Neural progenitor cell (in vitro differentiated cells): Measurements from ENCODE around the gene C2CD4C. TPM values are rescaled to one million over a fixed set of nuclear protein-coding genes. Genes with fewer than 3 reads are reported as not detected.

Experiments used
- DNase-seq: peaks from one replicate; pipeline ENCODE4 v3.0.0-alpha.2; 2016; ENCODE audit warnings: low spot score
- H2AFZ ChIP-seq: fragments of 200-600 bp; sonication (generic); replicated peaks from 2 replicates; pipeline ENCODE4 v1.6.1; 2016; ENCODE audit warnings: antibody characterized with exemption
- H3F3A ChIP-seq: fragments of 200-600 bp; sonication (generic); 2 replicates; pipeline ENCODE4 v1.6.1; 2016; ENCODE audit warnings: antibody characterized with exemption, low read depth
- H3K27ac ChIP-seq: fragments of 200-600 bp; sonication (generic); 2 replicates; pipeline ENCODE4 v1.5.1; 2016; ENCODE audit warnings: mild to moderate bottlenecking
- H3K27me3 ChIP-seq: fragments of 200-600 bp; sonication (generic); 2 replicates; pipeline ENCODE4 v1.6.1; 2016; ENCODE audit warnings: mild to moderate bottlenecking, moderate library complexity
- H3K36me3 ChIP-seq: fragments of 200-600 bp; sonication (generic); 2 replicates; pipeline ENCODE4 v1.5.1; 2016
- H3K4me1 ChIP-seq: fragments of 200-600 bp; sonication (generic); 2 replicates; pipeline ENCODE4 v1.6.1; 2016; ENCODE audit warnings: mixed run types
- H3K4me2 ChIP-seq: fragments of 200-600 bp; sonication (generic); 2 replicates; pipeline ENCODE4 v1.6.1; 2016
- H3K4me3 ChIP-seq: fragments of 200-600 bp; sonication (generic); 2 replicates; pipeline ENCODE4 v1.5.1; 2016
- H3K79me2 ChIP-seq: fragments of 200-600 bp; sonication (generic); 2 replicates; pipeline ENCODE4 v1.6.1; 2016; ENCODE audit warnings: low read depth
- H3K9ac ChIP-seq: fragments of 200-600 bp; sonication (generic); 2 replicates; pipeline ENCODE4 v1.6.1; 2016
- H3K9me3 ChIP-seq: fragments of 200-600 bp; sonication (generic); 2 replicates; pipeline ENCODE4 v1.5.1; 2016; ENCODE audit warnings: low read depth
- H4K20me1 ChIP-seq: fragments of 200-600 bp; sonication (generic); 2 replicates; pipeline ENCODE4 v1.6.1; 2016; ENCODE audit warnings: low read depth
- H3K27ac Mint-ChIP-seq: 3 replicates; pipeline ENCODE4 v1.8.0; 2021; ENCODE audit warnings: mixed read lengths
- H3K27me3 Mint-ChIP-seq: 2 replicates; pipeline ENCODE4 v1.8.0; 2022; ENCODE audit warnings: low read depth, mild to moderate bottlenecking, inconsistent platforms, moderate library complexity, mixed read lengths; ENCODE audit not compliant: insufficient read depth
- H3K36me3 Mint-ChIP-seq: 3 replicates; pipeline ENCODE4 v1.8.0; 2021; ENCODE audit warnings: mixed read lengths
- H3K4me1 Mint-ChIP-seq: 3 replicates; pipeline ENCODE4 v1.8.0; 2021; ENCODE audit warnings: mixed read lengths
- H3K4me3 Mint-ChIP-seq: 3 replicates; pipeline ENCODE4 v1.8.0; 2021; ENCODE audit warnings: mild to moderate bottlenecking, moderate library complexity, mixed read lengths
- H3K9me3 Mint-ChIP-seq: 3 replicates; pipeline ENCODE4 v1.8.0; 2020; ENCODE audit warnings: mixed read lengths
- EZH2 ChIP-seq: fragments of 200-600 bp; sonication (generic); IDR thresholded peaks from 2 replicates; pipeline ENCODE4 v1.6.1; 2017; ENCODE audit warnings: antibody characterized with exemption, mild to moderate bottlenecking, moderate library complexity
- EZH2phosphoT487 ChIP-seq: fragments of 200-600 bp; sonication (generic); IDR thresholded peaks from 2 replicates; pipeline ENCODE4 v1.6.1; 2017; ENCODE audit warnings: antibody characterized with exemption
- total RNA-seq: library from RNA; depleted of rRNA; stranded (reverse); fragments of >200 nt; gene quantifications from 2 replicates; pipeline ENCODE4 v1.2.3, GENCODE V29; 2015; ENCODE audit warnings: low replicate concordance
- TF ChIP-seq, protein P1 (sequence below): fragments of 200-600 bp; sonication (generic); IDR thresholded peaks from 2 replicates; pipeline ENCODE4 v1.5.1; 2017; ENCODE audit warnings: antibody characterized with exemption, mild to moderate bottlenecking

Gene C2CD4C
- total RNA-seq, 1 donor from 2014 or later: 2.3 TPM

- TF ChIP-seq, protein P1, sequence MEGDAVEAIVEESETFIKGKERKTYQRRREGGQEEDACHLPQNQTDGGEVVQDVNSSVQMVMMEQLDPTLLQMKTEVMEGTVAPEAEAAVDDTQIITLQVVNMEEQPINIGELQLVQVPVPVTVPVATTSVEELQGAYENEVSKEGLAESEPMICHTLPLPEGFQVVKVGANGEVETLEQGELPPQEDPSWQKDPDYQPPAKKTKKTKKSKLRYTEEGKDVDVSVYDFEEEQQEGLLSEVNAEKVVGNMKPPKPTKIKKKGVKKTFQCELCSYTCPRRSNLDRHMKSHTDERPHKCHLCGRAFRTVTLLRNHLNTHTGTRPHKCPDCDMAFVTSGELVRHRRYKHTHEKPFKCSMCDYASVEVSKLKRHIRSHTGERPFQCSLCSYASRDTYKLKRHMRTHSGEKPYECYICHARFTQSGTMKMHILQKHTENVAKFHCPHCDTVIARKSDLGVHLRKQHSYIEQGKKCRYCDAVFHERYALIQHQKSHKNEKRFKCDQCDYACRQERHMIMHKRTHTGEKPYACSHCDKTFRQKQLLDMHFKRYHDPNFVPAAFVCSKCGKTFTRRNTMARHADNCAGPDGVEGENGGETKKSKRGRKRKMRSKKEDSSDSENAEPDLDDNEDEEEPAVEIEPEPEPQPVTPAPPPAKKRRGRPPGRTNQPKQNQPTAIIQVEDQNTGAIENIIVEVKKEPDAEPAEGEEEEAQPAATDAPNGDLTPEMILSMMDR: no peak
- TF ChIP-seq EZH2phosphoT487: no peak
- no peak for TF ChIP-seq EZH2
- no peak overlapping the region for H2AFZ ChIP-seq
- H3K9ac ChIP-seq: no peak overlapping the region
- H3K36me3 Mint-ChIP-seq: peaks cover 3% of the 10 kb centered on the region
- H3K79me2 ChIP-seq: no peaks in the 10 kb centered on the region
- H3K4me1 ChIP-seq: peaks cover 3% of the 10 kb centered on the region
- H3K9me3 Mint-ChIP-seq: peaks cover 4% of the 10 kb centered on the region
- H3K27me3 Mint-ChIP-seq: peaks cover 7% of the 10 kb centered on the region
- no peak overlapping the region for H3K4me3 Mint-ChIP-seq
- no peaks in the 10 kb centered on the region for H3K9me3 ChIP-seq
- H3K4me1 Mint-ChIP-seq: peaks cover 10% of the 10 kb centered on the region
- H3K4me2 ChIP-seq: no peak overlapping the region
- peaks cover 4% of the 10 kb centered on the region for H3F3A ChIP-seq
- H3K27ac ChIP-seq: no peak overlapping the region
- H3K27me3 ChIP-seq: peaks cover 27% of the 10 kb centered on the region
- H3K4me3 ChIP-seq: no peak overlapping the region
- no peak for DNase-seq
- H4K20me1 ChIP-seq: no peaks in the 10 kb centered on the region
- H3K27ac Mint-ChIP-seq: no peak overlapping the region
- H3K36me3 ChIP-seq: no peaks in the 10 kb centered on the region
Measured at GRCh38 chr19:456547-457110, 47.7 kb upstream of the C2CD4C start.

DNA sequence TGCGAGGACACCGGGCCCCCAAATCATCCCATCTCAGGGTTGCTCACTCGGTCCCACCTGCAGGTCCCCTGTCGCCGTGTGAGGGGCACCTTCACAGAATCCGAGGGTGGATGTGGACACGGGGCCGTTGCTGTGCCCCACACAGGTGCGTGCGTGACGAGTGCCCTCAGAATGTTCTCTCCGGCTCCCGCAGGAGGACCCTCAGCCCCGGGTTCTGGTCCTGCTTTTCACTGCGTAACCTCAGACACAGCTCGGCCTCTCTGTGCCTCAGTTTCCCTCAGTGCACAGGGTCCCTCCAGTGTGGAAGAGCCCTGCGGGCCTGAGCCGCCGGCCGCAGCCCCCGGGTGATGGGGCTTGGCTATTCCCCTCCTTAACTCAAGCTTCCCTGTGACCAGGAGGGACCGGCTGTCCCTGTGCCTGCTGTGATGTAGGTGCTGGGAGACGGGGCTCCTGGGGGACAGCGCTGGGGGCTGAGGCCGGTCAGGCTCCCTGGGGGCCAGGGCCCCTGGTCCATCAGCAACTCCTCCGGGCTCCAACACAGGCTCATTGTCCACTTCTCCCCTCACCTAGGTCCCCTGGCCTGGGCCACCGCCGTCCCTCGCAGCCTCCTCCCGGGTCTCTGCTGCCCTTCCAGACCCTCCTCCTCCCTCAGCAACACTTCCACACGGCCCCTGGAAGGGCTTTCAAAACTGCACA is 47.1 kb upstream of the C2CD4C start:
- Histone ChIP-seq H3K4me2 (no peak overlapping the region), H3F3A (peaks cover 8% of the 10 kb centered on the region), H3K27me3 (peaks cover 20% of the 10 kb centered on the region), H3K36me3 (no peaks in the 10 kb centered on the region), H3K9ac (no peak overlapping the region), H3K79me2 (no peaks in the 10 kb centered on the region), H3K9me3 (no peaks in the 10 kb centered on the region), H4K20me1 (no peaks in the 10 kb centered on the region), H3K27ac (no peak overlapping the region), H3K4me3 (no peak overlapping the region), H2AFZ (no peak overlapping the region), H3K4me1 (peaks cover under 1% of the 10 kb centered on the region)
- Mint-ChIP-seq H3K9me3 (peaks cover 9% of the 10 kb centered on the region), H3K27ac (no peak overlapping the region), H3K4me1 (peaks cover 10% of the 10 kb centered on the region), H3K27me3 (peaks cover 9% of the 10 kb centered on the region), H3K4me3 (no peak overlapping the region), H3K36me3 (peaks cover 3% of the 10 kb centered on the region)
- DNase-seq: no peak
- TF ChIP-seq EZH2phosphoT487 (no peak), EZH2 (no peak)
- TF ChIP-seq, protein P1: no peak

DNA sequence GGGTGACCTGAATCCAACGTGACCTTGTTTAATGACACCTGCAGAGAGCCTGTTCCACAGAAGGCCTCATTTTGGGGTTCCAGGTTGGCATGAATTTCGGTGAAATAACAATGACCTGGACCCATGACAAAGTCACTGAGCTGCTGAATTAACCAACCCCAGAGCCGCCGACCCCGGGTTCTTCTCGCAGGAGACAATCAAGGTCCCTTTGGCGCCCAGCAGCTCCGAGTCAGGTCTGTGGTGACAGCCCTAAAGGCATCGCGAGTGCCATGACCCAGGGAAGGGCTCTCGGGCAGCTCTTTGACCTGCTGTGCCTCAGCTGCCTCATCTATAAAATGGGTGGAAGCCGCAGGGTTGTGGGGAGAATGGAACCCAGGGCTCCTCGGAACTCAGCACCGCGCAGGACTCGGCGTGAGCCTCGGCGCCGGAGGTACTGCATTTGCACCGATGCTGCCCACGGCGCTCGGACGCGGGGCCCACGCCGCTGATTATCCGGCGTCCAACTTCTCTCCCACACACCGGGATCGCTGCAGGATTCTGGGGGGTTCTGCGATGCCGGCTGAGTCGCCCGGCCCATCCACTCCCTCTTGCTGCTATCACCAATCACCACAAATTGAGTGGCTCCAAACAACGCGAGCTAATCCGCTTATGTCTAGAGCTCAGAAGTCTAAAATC is 46.2 kb upstream of the C2CD4C start:
- H3K4me1 Mint-ChIP-seq: peaks cover 10% of the 10 kb centered on the region
- Histone ChIP-seq H3K4me3 (no peak overlapping the region), H3K4me2 (no peak overlapping the region), H3K4me1 (no peaks in the 10 kb centered on the region), H3K36me3 (no peaks in the 10 kb centered on the region), H3K9ac (no peak overlapping the region), H3K27me3 (peaks cover 16% of the 10 kb centered on the region), H3K27ac (no peak overlapping the region), H4K20me1 (no peaks in the 10 kb centered on the region), H3K9me3 (no peaks in the 10 kb centered on the region), H3F3A (peaks cover 15% of the 10 kb centered on the region), H3K79me2 (no peaks in the 10 kb centered on the region), H2AFZ (no peak overlapping the region)
- no peak overlapping the region for H3K4me3 Mint-ChIP-seq
- H3K36me3 Mint-ChIP-seq: peaks cover 3% of the 10 kb centered on the region
- peaks cover 12% of the 10 kb centered on the region for H3K27me3 Mint-ChIP-seq
- H3K27ac Mint-ChIP-seq: no peak overlapping the region
- TF ChIP-seq EZH2 (no peak), EZH2phosphoT487 (no peak)
- TF ChIP-seq, protein P1: no peak
- no peak for DNase-seq
- peaks cover 15% of the 10 kb centered on the region for H3K9me3 Mint-ChIP-seq
